ENCODE results near the gene HIVEP3. TPM values are rescaled to one million over a fixed set of nuclear protein-coding genes. Genes with fewer than 3 reads are reported as not detected.
"Not testable (repeated sequence)": the region's sequence is repeated elsewhere in the genome, so short reads cannot be mapped to it uniquely, and the experiment has no call there.

HIVEP3 gene
- total RNA-seq, 1 donor from 2014 or later, result 10.1 TPM

DNA sequence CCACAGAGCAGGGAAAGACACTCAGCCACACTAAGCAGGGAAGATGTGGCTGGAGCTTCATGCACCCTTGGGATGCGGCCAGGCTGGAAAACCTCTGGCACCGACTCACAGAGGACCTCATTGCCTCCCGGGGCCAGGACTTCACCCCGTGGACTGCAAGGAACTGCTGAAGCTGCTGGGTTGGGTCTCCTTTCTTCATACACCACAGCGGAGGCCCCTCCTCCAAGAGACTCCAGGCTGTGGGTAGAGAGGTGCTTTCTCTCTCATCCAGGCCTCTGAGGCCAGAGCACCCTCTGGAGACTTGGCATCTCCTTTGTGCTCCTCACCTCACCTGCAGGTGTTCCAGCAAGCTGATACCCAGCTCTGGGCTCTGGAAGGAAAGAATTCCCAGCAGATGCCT is 358.2 kb downstream of the HIVEP3 start:
- DNase-seq (ENCODE audit: low spot score), result no peak

- DNase-seq (ENCODE audit: low spot score), result no peak
Observed at GRCh38 chr1:41559331-41559730, 359.4 kb downstream of the HIVEP3 start.

DNA sequence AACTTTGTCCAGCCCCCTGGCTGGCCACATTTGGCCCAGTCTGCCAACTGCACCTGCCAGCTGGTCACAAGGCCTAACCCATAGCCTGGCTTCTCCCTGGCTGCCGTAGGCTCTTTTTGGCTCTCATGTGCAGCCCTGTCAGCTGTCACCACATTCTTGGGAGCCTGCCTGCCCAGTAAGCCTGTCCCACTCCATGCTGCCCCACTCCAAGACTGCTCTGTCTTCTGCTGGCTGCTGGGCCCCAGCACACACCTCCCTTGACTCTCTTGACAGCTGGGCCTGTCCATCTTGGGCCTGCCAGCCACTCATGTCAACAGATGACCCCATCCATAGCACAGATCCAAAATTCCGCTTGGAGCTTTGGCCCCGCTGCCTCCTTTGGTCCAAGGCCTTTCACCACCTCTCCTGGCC is 360.0 kb downstream of the HIVEP3 start:
- no peak for DNase-seq (ENCODE audit: low spot score)

DNA sequence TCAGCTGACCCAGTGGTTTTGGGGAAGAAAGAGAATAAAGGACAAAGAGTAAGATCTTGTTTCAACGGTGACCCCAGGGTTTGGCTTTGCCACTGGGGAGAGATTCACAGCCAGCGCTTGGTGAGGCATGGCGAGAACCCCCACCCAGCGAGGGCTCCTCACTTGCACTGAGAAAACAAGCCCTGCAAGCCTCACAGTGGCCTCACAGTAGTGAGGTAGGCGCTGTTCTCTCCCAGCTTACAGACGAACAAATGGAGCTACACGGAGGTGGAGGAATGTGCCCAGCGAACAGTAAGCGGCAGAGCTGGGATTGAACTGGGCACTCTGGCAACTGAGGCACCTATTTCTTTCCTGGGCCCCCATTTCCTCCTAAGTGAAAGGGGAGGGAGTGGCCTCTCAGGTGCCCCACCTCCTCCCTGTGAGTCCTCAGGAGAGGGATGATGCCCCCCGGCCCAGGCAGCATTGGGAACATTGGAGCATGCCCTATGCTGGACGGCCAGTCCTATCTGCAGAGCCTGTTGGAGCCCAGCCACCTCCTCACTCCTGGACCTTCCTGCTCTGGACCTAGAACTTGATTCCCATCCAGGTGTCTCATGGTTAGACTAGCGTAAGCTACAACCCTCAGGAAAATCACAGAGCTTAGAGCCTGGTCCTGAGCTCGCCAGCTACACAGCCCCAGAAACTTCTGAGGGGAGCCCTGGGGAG is 360.8 kb downstream of the HIVEP3 start:
- DNase-seq (ENCODE audit: low spot score), result no peak

GRCh38 chr1:41554746-41555145 is 364.0 kb downstream of the HIVEP3 start:
- not testable (repeated sequence) for DNase-seq (ENCODE audit: low spot score)

DNA sequence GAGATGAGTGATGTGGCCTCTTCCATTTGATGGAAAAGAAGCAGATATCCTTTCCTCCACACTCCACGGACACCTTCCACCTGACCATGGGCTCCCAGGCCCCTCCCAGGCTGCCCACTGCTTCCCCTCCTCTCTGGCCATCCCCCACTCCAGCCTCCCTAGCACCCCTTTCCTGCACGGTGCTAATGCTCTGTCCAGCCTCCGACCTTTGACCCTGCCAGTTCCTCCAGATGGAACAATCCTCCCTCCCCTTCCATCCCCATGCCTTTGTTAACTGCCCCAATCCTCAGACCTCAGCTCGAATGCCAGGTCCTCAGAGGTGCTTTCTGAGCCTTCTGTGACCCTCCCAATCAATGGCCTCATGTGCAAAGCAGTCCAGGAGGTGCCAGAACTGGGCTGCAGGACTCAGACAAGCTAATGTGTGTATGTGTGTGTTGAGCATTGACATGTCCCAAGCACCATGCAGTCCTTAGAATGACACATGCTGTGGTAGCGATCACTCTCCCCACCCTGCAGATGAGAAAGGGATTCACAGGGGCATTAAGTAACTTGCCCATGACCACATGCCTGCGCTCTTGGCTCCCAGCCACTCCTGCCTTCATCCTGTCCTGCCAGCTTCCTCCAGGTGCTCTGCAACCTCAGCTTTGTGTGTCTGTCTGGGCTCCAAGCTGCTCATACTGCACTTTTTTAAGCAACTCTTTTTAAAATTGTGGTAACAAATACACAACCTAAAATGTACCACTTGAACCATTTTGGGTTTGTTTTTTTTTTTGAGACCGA is 370.8 kb downstream of the HIVEP3 start:
- DNase-seq (ENCODE audit: low spot score), result no peak

DNA sequence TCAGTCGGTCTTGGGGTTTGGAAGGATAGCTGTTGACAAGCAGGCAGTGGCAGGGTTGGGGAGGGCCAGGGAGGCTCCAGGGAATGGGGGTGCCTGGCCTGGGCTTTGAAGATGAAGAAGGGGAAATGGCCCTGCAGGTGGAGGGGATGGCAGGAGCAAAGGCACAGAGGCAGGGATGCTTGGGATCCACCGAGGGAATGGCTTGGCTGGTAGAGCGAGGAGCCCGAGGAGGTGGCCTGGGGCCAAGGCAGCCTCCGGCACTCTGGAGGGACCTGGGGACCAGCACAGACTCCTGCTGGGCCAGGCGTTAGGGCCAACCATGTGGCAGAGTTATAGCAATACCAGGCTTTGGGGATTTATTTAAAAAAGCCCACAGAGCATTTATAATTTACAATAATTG is 371.4 kb downstream of the HIVEP3 start:
- no peak for DNase-seq (ENCODE audit: low spot score)

GRCh38 chr1:41546833-41547135 is 371.9 kb downstream of the HIVEP3 start:
- DNase-seq (ENCODE audit: low spot score), result no peak

DNA sequence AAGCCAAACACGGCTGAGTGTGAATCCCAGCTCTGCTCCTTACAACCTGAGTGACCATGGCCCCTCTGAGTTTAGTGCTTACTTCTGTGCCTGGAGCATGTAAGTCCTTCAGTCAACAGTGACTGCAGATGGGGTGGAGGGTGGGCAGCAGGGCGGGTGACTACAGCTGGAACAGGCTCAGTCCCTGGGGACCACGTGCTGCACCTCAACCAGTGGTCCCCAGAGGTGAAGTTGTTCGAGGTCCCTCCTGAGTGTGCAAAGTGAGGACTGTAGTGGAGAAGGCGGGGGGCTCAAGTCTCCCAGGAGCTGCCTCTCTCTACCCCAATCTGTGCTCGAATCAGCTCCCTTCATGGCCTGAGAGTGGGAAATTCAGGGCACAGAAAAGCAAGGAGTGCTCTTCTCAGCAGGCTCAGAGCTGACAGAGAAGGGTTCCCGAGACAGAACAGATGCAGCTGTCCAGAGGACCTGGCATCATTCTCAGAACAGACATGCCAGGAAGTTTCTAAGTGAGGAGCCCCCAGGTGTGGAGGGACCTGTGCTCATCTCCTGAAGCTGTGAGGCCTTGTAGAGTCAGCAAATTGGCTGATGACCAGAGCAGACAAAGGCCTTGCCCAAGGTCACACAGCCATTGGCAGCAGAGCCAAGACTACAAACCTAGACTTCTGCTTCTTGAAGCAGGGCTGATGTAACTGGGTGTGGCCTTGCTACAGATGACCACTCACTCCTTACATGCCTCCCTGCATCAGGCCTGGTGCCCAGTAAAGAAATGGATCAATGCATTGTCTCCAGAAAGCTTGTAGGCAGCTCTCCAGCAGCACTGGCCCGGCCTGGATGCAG is 372.5 kb downstream of the HIVEP3 start:
- no peak for DNase-seq (ENCODE audit: low spot score)

- DNase-seq (ENCODE audit: low spot score), result no peak
Observed at GRCh38 chr1:41542196-41542930, 376.4 kb downstream of the HIVEP3 start.

GRCh38 chr1:41541592-41541952 is 377.1 kb downstream of the HIVEP3 start:
- no peak for DNase-seq (ENCODE audit: low spot score)

GRCh38 chr1:41540886-41541591 is 377.7 kb downstream of the HIVEP3 start:
- no peak for DNase-seq (ENCODE audit: low spot score)

GRCh38 chr1:41539999-41540398 is 378.7 kb downstream of the HIVEP3 start:
- DNase-seq (ENCODE audit: low spot score), result no peak

- no peak for DNase-seq (ENCODE audit: low spot score)
Observed at GRCh38 chr1:41539418-41539805, 379.3 kb downstream of the HIVEP3 start.

GRCh38 chr1:41538741-41539417 is 379.8 kb downstream of the HIVEP3 start:
- no peak for DNase-seq (ENCODE audit: low spot score)

GRCh38 chr1:41537788-41538351 is 380.9 kb downstream of the HIVEP3 start:
- no peak for DNase-seq (ENCODE audit: low spot score)

DNA sequence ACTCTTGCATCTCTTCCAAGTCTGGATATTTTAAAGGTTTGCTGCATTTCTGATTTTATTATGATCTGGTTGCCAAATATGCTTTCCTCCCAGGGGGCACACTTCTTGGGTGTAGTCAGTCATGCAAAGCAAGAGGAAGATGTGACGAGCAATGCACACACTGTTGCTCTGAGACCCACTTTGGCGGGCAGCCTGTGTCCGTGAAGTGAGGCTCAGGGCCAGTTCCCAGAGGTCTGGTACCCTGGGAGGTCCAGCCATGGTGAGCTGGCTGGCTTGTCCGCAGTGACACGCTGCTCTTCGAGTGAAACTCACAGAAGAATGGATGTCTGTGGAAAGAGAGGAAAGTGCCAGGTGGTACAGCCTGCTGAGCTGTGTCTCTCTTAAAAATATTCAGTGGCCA is 381.5 kb downstream of the HIVEP3 start:
- DNase-seq (ENCODE audit: low spot score), result no peak

- no peak for DNase-seq (ENCODE audit: low spot score)
Observed at GRCh38 chr1:41536361-41536802, 382.3 kb downstream of the HIVEP3 start.

- no peak for DNase-seq (ENCODE audit: low spot score)
Observed at GRCh38 chr1:41535716-41536115, 383.0 kb downstream of the HIVEP3 start.

DNA sequence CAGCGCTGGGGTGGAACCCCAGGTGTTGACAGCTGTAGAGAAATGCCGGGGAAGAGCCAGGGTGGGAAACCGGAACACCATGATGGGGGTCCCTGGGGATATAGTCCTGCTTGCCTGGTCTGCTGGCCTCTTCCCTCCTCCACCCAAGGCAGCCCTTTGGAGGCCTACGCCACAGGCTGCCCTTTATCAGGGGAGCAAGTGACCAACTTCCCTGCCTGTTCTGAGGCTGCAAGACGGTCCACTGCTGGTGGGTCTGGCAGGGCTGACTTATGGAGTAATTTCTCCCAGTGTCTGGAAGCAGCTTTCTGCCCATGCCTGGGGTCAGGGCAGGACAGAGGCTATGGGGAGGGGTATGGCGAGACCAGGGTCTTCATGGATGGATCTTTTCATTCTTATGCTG is 383.4 kb downstream of the HIVEP3 start:
- no peak for DNase-seq (ENCODE audit: low spot score)
